Measurements from ENCODE around the gene FOXP1. TPM values are rescaled to one million over a fixed set of nuclear protein-coding genes. Genes with fewer than 3 reads are reported as not detected.

Gene FOXP1
- total RNA-seq, 1 donor from 2014 or later = 27.3 TPM

GRCh38 chr3:71549951-71550350 lies 33.6 kb downstream of the FOXP1 start:
- no peak overlapping the region for H3K4me2 ChIP-seq
- H3K27me3 ChIP-seq = no peaks in the 10 kb centered on the region
- Mint-ChIP-seq H3K4me1 (no peaks in the 10 kb centered on the region), H3K27me3 (ENCODE audit: insufficient read depth, low read depth) (peaks cover 2% of the 10 kb centered on the region), H3K4me3 (no peak overlapping the region), H3K27ac (no peak overlapping the region), H3K9me3 (no peaks in the 10 kb centered on the region), H3K36me3 (no peaks in the 10 kb centered on the region)
- peaks cover 7% of the 10 kb centered on the region for H4K20me1 ChIP-seq (ENCODE audit: low read depth)
- no peaks in the 10 kb centered on the region for H3K4me1 ChIP-seq
- no peak overlapping the region for H3K4me3 ChIP-seq
- no peaks in the 10 kb centered on the region for H3F3A ChIP-seq (ENCODE audit: low read depth)
- H3K79me2 ChIP-seq (ENCODE audit: low read depth) = no peaks in the 10 kb centered on the region
- H3K9ac ChIP-seq = no peak overlapping the region
- DNase-seq (ENCODE audit: low spot score) = no peak
- no peak for TF ChIP-seq EZH2 (IDR thresholded peaks at IDR 0.05)
- TF ChIP-seq CTCF (IDR thresholded peaks at IDR 0.05) = no peak
- no peak for TF ChIP-seq EZH2phosphoT487 (IDR thresholded peaks at IDR 0.05)
- H2AFZ ChIP-seq (replicated peaks) = no peak overlapping the region
- H3K9me3 ChIP-seq (ENCODE audit: low read depth) = no peaks in the 10 kb centered on the region
- H3K27ac ChIP-seq = no peak overlapping the region
- H3K36me3 ChIP-seq = no peaks in the 10 kb centered on the region

GRCh38 chr3:71548705-71549384 lies 34.7 kb downstream of the FOXP1 start:
- no peak overlapping the region for H3K4me2 ChIP-seq
- peaks cover 2% of the 10 kb centered on the region for H3K27me3 Mint-ChIP-seq (ENCODE audit: insufficient read depth, low read depth)
- H3K36me3 ChIP-seq = no peaks in the 10 kb centered on the region
- no peak overlapping the region for H3K27ac Mint-ChIP-seq
- H3K4me1 Mint-ChIP-seq = no peaks in the 10 kb centered on the region
- H3K27me3 ChIP-seq = no peaks in the 10 kb centered on the region
- peaks cover 7% of the 10 kb centered on the region for H4K20me1 ChIP-seq (ENCODE audit: low read depth)
- no peak overlapping the region for H2AFZ ChIP-seq (replicated peaks)
- H3K79me2 ChIP-seq (ENCODE audit: low read depth) = no peaks in the 10 kb centered on the region
- no peaks in the 10 kb centered on the region for H3F3A ChIP-seq (ENCODE audit: low read depth)
- H3K36me3 Mint-ChIP-seq = no peaks in the 10 kb centered on the region
- H3K4me3 ChIP-seq = no peak overlapping the region
- H3K27ac ChIP-seq = no peak overlapping the region
- no peaks in the 10 kb centered on the region for H3K4me1 ChIP-seq
- no peaks in the 10 kb centered on the region for H3K9me3 ChIP-seq (ENCODE audit: low read depth)
- no peak overlapping the region for H3K4me3 Mint-ChIP-seq
- DNase-seq (ENCODE audit: low spot score) = no peak
- TF ChIP-seq EZH2phosphoT487 (IDR thresholded peaks at IDR 0.05) = no peak
- no peak for TF ChIP-seq CTCF (IDR thresholded peaks at IDR 0.05)
- TF ChIP-seq EZH2 (IDR thresholded peaks at IDR 0.05) = no peak
- no peak overlapping the region for H3K9ac ChIP-seq
- no peaks in the 10 kb centered on the region for H3K9me3 Mint-ChIP-seq

- no peaks in the 10 kb centered on the region for H3K79me2 ChIP-seq (ENCODE audit: low read depth)
- no peak for TF ChIP-seq CTCF (IDR thresholded peaks at IDR 0.05)
- TF ChIP-seq EZH2phosphoT487 (IDR thresholded peaks at IDR 0.05) = no peak
- TF ChIP-seq EZH2 (IDR thresholded peaks at IDR 0.05) = no peak
- H4K20me1 ChIP-seq (ENCODE audit: low read depth) = peaks cover 7% of the 10 kb centered on the region
Measured at GRCh38 chr3:71547249-71548198, 36.0 kb downstream of the FOXP1 start.

More at GRCh38 chr3:71547249-71548198, 36.0 kb downstream of the FOXP1 start:
- Histone ChIP-seq H3F3A (ENCODE audit: low read depth) (no peaks in the 10 kb centered on the region), H2AFZ (replicated peaks) (no peak overlapping the region), H3K36me3 (no peaks in the 10 kb centered on the region), H3K4me1 (no peaks in the 10 kb centered on the region), H3K9ac (no peak overlapping the region), H3K27ac (no peak overlapping the region), H3K4me2 (no peak overlapping the region), H3K9me3 (ENCODE audit: low read depth) (no peaks in the 10 kb centered on the region), H3K27me3 (no peaks in the 10 kb centered on the region), H3K4me3 (no peak overlapping the region)
- peaks cover 4% of the 10 kb centered on the region for H3K4me1 Mint-ChIP-seq
- H3K9me3 Mint-ChIP-seq = no peaks in the 10 kb centered on the region
- peaks cover 2% of the 10 kb centered on the region for H3K27me3 Mint-ChIP-seq (ENCODE audit: insufficient read depth, low read depth)
- no peaks in the 10 kb centered on the region for H3K36me3 Mint-ChIP-seq
- H3K4me3 Mint-ChIP-seq = no peak overlapping the region
- no peak for DNase-seq (ENCODE audit: low spot score)
- H3K27ac Mint-ChIP-seq = no peak overlapping the region

Data from neural progenitor cell (in vitro differentiated cells).